ENCODE data around the gene GMDS. TPM values are rescaled to one million over a fixed set of nuclear protein-coding genes. Genes with fewer than 3 reads are reported as not detected.
"Not testable (repeated sequence)": the region's sequence is repeated elsewhere in the genome, so short reads cannot be mapped to it uniquely, and the experiment has no call there.

GMDS gene
- total and polyA plus RNA-seq, 2 experiments from 2014 or later = 30.1 to 36.5 TPM

DNA sequence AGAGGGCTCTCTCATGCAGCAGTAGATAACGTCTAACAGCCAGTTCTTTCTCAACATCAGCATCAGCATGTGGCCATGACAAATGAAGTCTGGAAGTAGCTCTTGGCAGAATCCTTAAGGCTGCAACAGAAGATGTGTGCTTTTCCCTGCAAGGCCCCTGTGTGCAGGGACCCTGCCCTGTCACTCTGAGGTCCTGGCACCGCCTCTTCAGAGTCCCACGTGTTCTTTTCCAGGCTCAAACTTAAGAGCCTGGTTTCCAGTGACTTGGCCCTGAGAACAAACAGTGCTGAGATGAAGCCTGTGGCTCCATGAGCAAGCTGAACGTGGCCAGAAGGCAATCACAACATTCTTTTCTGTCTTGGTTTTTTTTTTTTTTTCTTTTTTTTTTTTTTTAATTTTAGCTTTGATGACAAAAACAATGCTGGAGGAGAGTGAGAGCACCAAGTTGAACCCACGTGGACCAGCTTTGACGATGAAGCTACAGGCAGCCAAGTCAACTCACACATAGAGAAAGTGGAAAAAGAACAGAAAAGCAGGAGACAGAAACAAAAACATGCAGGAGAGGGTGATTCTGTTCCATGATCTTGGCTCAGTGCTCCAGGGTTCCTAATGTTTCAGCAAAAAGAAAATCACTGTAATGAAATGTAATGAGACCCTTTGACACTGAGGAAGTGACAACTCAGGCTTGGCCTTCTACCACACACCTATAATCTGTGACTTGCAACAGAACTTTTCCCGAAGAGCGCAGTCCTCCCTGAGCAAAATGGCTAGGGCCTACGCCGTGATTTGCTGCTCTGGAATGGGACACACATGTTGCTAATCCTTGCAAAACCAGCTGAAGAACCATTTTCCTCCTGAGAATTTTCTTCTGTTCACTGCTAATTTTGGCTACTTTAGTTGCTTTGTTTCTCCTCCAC, 549.6 kb downstream of the GMDS start (continued):
- no peak for TF ChIP-seq ZNF462 (CRISPR knock-in tag; IDR thresholded peaks at IDR 0.05)
- no peak for TF ChIP-seq CREB1 (CRISPR knock-in tag; IDR thresholded peaks at IDR 0.05; ENCODE audit: low read depth)
- no peak for TF ChIP-seq JUNB (IDR thresholded peaks at IDR 0.05; ENCODE audit: unreplicated experiment)
- TF ChIP-seq EZH2phosphoT487 (IDR thresholded peaks at IDR 0.05; ENCODE audit: unreplicated experiment) = no peak

DNA sequence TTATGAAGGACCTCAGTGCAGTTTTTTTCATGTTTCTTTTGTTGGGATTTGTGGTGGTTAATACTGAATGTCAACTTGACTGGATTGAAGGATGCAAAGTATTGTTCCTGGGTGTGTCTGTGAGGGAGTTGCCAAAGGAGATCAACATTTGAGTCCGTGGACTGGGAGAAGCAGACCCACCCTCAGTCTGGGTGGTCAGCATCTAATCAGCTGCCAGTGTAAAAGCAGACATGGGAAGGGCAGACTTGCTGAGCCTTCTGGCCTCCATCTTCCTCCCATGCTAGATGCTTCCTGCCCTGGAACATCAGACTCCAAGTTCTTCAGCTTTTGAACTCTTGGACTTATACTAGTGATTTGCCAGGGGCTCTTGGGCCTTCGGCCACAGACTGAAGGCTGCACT, 553.6 kb downstream of the GMDS start:
- H3K4me3 ChIP-seq; H3K27ac ChIP-seq (ENCODE audit: low read depth); ATAC-seq: not testable (repeated sequence)

GRCh38 chr6:1690656-1691055, 554.7 kb downstream of the GMDS start:
- not testable (repeated sequence) for H3F3A ChIP-seq (replicated peaks; ENCODE audit: low read depth); H2AFZ ChIP-seq; H3K4me2 ChIP-seq; H3K27ac ChIP-seq (ENCODE audit: low read depth); H3K79me2 ChIP-seq (replicated peaks; ENCODE audit: insufficient read depth); H3K4me3 Mint-ChIP-seq; H3K4me1 Mint-ChIP-seq; H3K36me3 Mint-ChIP-seq (ENCODE audit: low read depth); ATAC-seq; DNase-seq (ENCODE audit: low spot score); H3K27me3 ChIP-seq (ENCODE audit: insufficient read depth); H3K9me2 ChIP-seq (ENCODE audit: insufficient read depth); H4K20me1 ChIP-seq (replicated peaks; ENCODE audit: insufficient read depth); H3K27me3 Mint-ChIP-seq (ENCODE audit: insufficient read depth, low read depth, poor library complexity); H3K27ac Mint-ChIP-seq; H3K36me3 ChIP-seq (ENCODE audit: insufficient read depth); H3K4me1 ChIP-seq (ENCODE audit: insufficient read depth); H3K9me3 Mint-ChIP-seq; H3K4me3 ChIP-seq

More for the DNA sequence above, 553.6 kb downstream of the GMDS start:
- H3K27ac Mint-ChIP-seq; H3K36me3 Mint-ChIP-seq (ENCODE audit: low read depth); H3K36me3 ChIP-seq (ENCODE audit: insufficient read depth); H3F3A ChIP-seq (replicated peaks; ENCODE audit: low read depth); H3K4me2 ChIP-seq; H2AFZ ChIP-seq; H3K79me2 ChIP-seq (replicated peaks; ENCODE audit: insufficient read depth); DNase-seq (ENCODE audit: low spot score); H3K4me1 ChIP-seq (ENCODE audit: insufficient read depth); H3K4me1 Mint-ChIP-seq; H3K9me3 Mint-ChIP-seq; H4K20me1 ChIP-seq (replicated peaks; ENCODE audit: insufficient read depth); H3K4me3 Mint-ChIP-seq; H3K27me3 ChIP-seq (ENCODE audit: insufficient read depth); H3K9me2 ChIP-seq (ENCODE audit: insufficient read depth); H3K27me3 Mint-ChIP-seq (ENCODE audit: insufficient read depth, low read depth, poor library complexity): not testable (repeated sequence)
